ENCODE results near the gene RSPO4.
"Not testable (repeated sequence)": the region's sequence is repeated elsewhere in the genome, so short reads cannot be mapped to it uniquely, and the experiment has no call there.

RSPO4 gene

DNA sequence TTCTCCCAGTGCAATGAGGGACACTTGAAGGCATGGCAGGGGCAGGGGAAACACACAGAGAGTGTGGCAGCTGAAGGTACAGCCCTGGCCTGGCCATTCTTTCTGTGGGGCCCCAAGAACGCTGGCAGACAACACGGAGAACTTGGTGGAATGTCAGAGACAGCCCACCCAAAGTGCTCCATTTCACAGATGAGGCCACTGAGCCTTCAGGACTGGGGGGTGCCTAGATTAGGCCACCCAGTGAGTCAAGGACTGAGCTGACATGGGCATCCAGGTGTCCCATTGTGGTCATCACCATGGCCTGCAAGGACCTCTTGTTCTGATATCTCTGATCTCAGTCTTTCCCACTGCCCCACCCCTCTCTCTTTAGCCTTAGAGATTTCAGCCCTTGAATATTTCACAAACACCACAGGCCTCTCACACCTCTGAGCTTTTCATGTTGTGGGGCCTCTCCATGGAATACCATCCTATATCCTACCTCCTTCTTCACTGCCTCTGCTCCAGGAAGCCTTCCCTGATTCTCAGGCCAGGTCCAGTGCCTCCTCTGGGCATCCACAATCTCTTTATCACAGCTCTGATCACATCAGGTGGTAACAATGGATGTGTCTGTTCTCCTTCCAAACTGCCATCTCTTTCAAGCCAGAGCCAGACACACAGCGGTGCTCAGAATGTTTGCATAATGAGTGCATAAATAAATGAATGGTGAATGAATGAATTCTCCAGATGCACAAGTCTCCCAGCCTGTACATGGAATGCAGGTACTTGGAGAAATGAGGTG lies 2.0 kb upstream of the RSPO4 start:
- DNase-seq, result no peak

- no peak for DNase-seq
Observed at GRCh38 chr20:1002682-1003561, 811 bp upstream of the RSPO4 start.

- no peak for DNase-seq
Observed at GRCh38 chr20:1001116-1001515, 995 bp downstream of the RSPO4 start.

- DNase-seq, result no peak
Observed at GRCh38 chr20:998231-998830, 3.8 kb downstream of the RSPO4 start.

- no peak for DNase-seq
Observed at GRCh38 chr20:997486-997885, 4.6 kb downstream of the RSPO4 start.

GRCh38 chr20:997016-997415 lies 5.1 kb downstream of the RSPO4 start:
- DNase-seq, result no peak

GRCh38 chr20:995170-995569 lies 6.9 kb downstream of the RSPO4 start:
- DNase-seq, result no peak

GRCh38 chr20:992801-993535 lies 9.1 kb downstream of the RSPO4 start:
- DNase-seq, result no peak

- DNase-seq, result no peak
Observed at GRCh38 chr20:991850-992249, 10.3 kb downstream of the RSPO4 start.

GRCh38 chr20:990293-990959 lies 11.7 kb downstream of the RSPO4 start:
- no peak for DNase-seq

- no peak for DNase-seq
Observed at GRCh38 chr20:988272-988671, 13.8 kb downstream of the RSPO4 start.

GRCh38 chr20:987677-988076 lies 14.4 kb downstream of the RSPO4 start:
- no peak for DNase-seq

DNA sequence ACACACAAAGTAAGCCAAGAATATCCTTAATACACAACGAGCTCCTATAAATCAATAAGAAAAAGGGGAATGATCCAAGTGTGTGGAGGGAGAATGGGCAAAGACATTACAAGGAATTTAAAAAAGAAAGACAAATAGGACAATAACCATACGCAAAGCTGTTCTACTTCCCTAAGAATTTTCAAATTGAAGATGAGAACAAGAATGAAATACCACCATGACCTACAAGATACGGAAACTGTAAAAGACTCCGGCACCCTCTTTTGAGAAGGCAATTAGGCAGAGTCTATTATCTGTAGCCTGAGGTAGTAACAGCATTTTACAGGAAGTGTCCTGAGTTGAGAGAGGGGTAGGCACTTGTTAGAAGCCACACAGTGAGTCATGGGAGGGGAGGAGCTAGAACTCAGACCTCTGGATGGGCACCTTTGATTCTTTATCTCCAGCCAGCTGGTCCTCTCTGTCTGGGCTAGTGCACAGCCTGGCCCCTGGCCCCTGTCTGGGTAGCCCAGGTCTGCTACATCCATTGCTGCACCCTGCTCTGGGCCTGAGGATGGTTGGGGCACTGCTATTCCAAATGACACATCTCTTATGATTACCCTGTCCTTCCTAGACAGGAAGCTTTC lies 15.3 kb downstream of the RSPO4 start:
- DNase-seq, result no peak

- not testable (repeated sequence) for DNase-seq
Observed at GRCh38 chr20:984994-985393, 17.1 kb downstream of the RSPO4 start.

DNA sequence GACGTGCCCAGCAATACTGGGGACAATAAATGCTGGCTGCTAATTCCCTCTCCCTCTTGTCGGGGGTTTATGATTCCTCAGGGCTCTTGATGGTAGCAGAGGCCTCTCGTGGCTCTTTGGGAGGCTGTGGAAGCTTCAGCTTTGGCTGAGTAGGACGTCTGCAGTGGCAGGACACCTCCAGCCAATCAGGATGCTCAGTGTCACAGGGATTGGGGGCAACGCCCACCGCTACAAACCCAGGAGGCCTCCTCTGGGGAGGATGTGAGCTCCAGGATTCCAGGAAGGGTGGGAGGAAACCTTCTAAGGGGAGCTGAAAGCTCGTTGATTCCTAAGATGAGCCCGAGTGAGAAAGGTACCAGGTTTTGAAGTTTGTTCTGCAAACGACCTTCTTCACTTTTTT lies 19.4 kb downstream of the RSPO4 start:
- DNase-seq, result no peak

GRCh38 chr20:977021-977420 lies 25.1 kb downstream of the RSPO4 start:
- no peak for DNase-seq

GRCh38 chr20:976033-976432 lies 26.1 kb downstream of the RSPO4 start:
- DNase-seq, result no peak

- no peak for DNase-seq
Observed at GRCh38 chr20:973785-974194, 28.3 kb downstream of the RSPO4 start.

GRCh38 chr20:972256-972655 lies 29.9 kb downstream of the RSPO4 start:
- DNase-seq, result no peak

DNA sequence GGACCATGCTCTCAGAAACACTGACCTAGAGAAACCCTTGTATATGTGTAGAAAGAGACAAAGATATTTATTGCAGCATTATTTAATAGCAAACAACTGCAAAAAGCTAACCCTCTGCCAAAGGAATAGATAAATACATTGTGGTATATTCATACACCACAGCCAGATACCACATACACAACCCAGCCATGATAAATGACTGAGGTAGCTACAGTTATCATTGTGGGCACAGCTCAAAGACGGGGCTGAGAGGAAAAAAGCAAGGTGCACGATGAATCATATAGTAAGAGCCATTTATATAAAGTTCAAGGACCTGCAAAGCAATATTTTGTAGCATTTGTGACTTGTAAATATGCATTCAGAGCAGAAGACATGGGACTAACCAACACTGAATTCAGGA lies 30.8 kb downstream of the RSPO4 start:
- no peak for DNase-seq

- DNase-seq, result no peak
Observed at GRCh38 chr20:969868-970267, 32.2 kb downstream of the RSPO4 start.

All from amniotic stem cell (primary cell).